Activated effector memory CD4-positive, alpha-beta T cell treated with anti-CD3 and anti-CD28 coated beads, Interleukin-2, amount 50 U/mL, for 16 hours (primary cell): ENCODE data around the gene EPHA10.

Source experiments
- DNase-seq: peaks from one replicate; pipeline ENCODE4 v3.0.0-alpha.2; 2020

EPHA10 gene

GRCh38 chr1:37670133-37670532, 94.8 kb downstream of the EPHA10 start:
- DNase-seq = no peak

GRCh38 chr1:37667023-37667671, 97.8 kb downstream of the EPHA10 start:
- no peak for DNase-seq

DNA sequence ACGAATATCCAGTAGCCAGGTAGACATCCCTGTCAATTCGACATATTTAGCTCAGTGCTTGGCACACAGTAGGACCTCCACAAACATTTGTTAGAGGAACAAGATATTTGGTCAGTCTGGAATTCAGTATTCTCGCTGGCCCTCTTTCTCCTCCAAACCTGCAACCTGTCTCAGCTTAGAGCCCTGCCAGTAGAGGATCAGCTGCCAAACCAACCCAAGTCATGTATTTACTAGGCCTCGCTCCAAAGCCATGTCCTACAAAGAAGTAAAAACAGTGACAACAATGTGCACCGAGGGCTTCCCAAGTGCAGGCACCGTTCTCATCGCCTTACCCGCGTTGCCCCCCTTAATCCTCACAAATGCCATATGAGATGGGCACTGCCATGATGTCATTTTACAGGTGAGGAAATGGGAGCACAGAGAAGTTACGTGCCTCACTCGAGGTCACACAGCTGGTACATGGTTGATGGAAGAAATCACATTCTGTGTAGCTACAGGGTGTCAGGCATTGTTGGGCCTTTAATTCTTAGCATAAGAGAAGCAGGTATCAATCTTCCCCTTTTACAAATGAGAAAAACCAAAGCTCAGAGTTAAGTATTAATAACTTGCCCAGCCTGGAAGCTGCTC, 98.6 kb downstream of the EPHA10 start:
- no peak for DNase-seq
